Loucy (cell line): ENCODE data around the gene TEX101.

Experiments used
- CTCF ChIP-seq: fragments of 200-600 bp; sonication (generic); conservative IDR thresholded peaks from 2 replicates; pipeline ENCODE4 v1.5.1; 2014; ENCODE audit warnings: mild to moderate bottlenecking, antibody characterized with exemption, low read length
- EZH2phosphoT487 ChIP-seq: fragments of 200-600 bp; IDR thresholded peaks from 2 replicates; pipeline ENCODE4 v1.6.1; 2018; ENCODE audit warnings: antibody characterized with exemption, mild to moderate bottlenecking, moderate library complexity, borderline replicate concordance

DNA sequence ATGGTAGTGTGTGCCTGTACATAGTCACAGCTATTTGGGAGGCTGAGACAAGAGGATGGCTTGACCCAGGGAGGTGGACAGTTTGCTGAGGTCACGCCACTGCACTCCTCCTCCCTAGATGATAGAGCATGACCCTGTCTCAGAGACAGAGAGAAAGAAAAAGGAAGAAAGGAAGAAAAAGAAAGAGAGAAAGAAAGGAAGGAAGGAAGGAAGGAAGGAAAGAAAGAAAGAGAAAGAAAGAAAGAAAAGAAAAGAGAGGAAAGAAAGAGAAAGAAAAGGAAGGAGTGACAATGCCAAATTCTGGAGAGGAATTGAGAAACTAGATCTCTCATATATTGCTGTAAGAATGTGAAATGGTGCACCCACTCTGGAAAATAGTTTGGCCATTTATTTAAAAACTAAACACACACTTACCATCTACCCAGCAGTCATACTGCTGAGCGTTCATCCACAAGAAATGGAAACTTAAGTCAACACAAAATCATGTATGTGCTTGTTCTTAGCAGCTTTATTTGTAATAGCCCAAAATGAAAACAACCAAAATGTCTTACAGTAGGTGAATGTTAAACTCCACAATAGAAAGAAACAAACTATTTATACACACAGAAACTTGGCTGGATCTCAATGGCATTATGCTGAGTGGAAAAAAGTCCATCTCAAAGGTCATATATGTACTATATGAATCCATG lies 7.5 kb downstream of the TEX101 start:
- no peak for TF ChIP-seq CTCF
- TF ChIP-seq EZH2phosphoT487 = no peak
